ENCODE results near the gene DAPP1. TPM values are rescaled to one million over a fixed set of nuclear protein-coding genes. Genes with fewer than 3 reads are reported as not detected.

DAPP1 gene
- total and polyA plus RNA-seq, 2 experiments from 2014 or later, result not detected

GRCh38 chr4:99824070-99824599, 7.5 kb downstream of the DAPP1 start:
- Histone ChIP-seq H3K27ac (ENCODE audit: low read depth) (no peak overlapping the region), H3K27me3 (ENCODE audit: insufficient read depth) (no peaks in the 10 kb centered on the region), H2AFZ (no peak overlapping the region), H4K20me1 (replicated peaks; ENCODE audit: insufficient read depth) (no peaks in the 10 kb centered on the region), H3K4me2 (no peak overlapping the region), H3K36me3 (ENCODE audit: insufficient read depth) (no peaks in the 10 kb centered on the region), H3K4me3 (no peak overlapping the region), H3K4me1 (ENCODE audit: insufficient read depth) (no peaks in the 10 kb centered on the region), H3K79me2 (replicated peaks; ENCODE audit: insufficient read depth) (no peaks in the 10 kb centered on the region), H3F3A (replicated peaks; ENCODE audit: low read depth) (no peaks in the 10 kb centered on the region), H3K9me2 (ENCODE audit: insufficient read depth) (0 out of 2 replicates have a peak, but pooled peaks cover 3% of the 10 kb centered on the region)
- Mint-ChIP-seq H3K27me3 (ENCODE audit: insufficient read depth, low read depth, poor library complexity) (no peaks in the 10 kb centered on the region), H3K27ac (no peak overlapping the region), H3K36me3 (ENCODE audit: low read depth) (no peaks in the 10 kb centered on the region), H3K9me3 (no peaks in the 10 kb centered on the region), H3K4me1 (0 out of 3 replicates have a peak, but pooled peaks cover 3% of the 10 kb centered on the region), H3K4me3 (no peak overlapping the region)
- ATAC-seq, result no peak
- DNase-seq (ENCODE audit: low spot score), result no peak
- no peak for TF ChIP-seq EZH2phosphoT487 (IDR thresholded peaks at IDR 0.05; ENCODE audit: unreplicated experiment)
- TF ChIP-seq NANOG (IDR thresholded peaks at IDR 0.05; ENCODE audit: borderline replicate concordance), result no peak
- no peak for TF ChIP-seq ZNF462 (CRISPR knock-in tag; IDR thresholded peaks at IDR 0.05)
- no peak for TF ChIP-seq STAT1 (IDR thresholded peaks at IDR 0.05; ENCODE audit: unreplicated experiment)
- TF ChIP-seq ETS1 (IDR thresholded peaks at IDR 0.05), result no peak
- no peak for TF ChIP-seq ZNF114 (CRISPR knock-in tag; IDR thresholded peaks at IDR 0.05)
- TF ChIP-seq EZH2 (IDR thresholded peaks at IDR 0.05; ENCODE audit: low read depth, unreplicated experiment), result no peak
- no peak for TF ChIP-seq CREB1 (CRISPR knock-in tag; IDR thresholded peaks at IDR 0.05; ENCODE audit: low read depth)
- no peak for TF ChIP-seq CTCF (conservative IDR thresholded peaks at IDR 0.05; ENCODE audit: low read depth in 2 of 2)
- TF ChIP-seq POLR2AphosphoS5 (IDR thresholded peaks at IDR 0.05; ENCODE audit: low read depth), result no peak
- no peak for TF ChIP-seq REST (IDR thresholded peaks at IDR 0.05; ENCODE audit: unreplicated experiment)
- no peak for TF ChIP-seq JUNB (IDR thresholded peaks at IDR 0.05; ENCODE audit: unreplicated experiment)
- no peak for TF ChIP-seq ZNF331 (CRISPR knock-in tag; IDR thresholded peaks at IDR 0.05; ENCODE audit: low read depth)

Data from GM23338 (cell line).